AG08395 (cell line): ENCODE data around the gene PDCD4.
"Not testable (repeated sequence)": the region's sequence is repeated elsewhere in the genome, so short reads cannot be mapped to it uniquely, and the experiment has no call there.

Source experiments
- DNase-seq: peaks from one replicate; pipeline ENCODE4 v3.0.0; 2012; ENCODE audit warnings: mixed read lengths, low spot score

PDCD4 gene

GRCh38 chr10:110881905-110882304 is 10.2 kb downstream of the PDCD4 start:
- DNase-seq: no peak

GRCh38 chr10:110883924-110884323 is 12.2 kb downstream of the PDCD4 start:
- DNase-seq: no peak

DNA sequence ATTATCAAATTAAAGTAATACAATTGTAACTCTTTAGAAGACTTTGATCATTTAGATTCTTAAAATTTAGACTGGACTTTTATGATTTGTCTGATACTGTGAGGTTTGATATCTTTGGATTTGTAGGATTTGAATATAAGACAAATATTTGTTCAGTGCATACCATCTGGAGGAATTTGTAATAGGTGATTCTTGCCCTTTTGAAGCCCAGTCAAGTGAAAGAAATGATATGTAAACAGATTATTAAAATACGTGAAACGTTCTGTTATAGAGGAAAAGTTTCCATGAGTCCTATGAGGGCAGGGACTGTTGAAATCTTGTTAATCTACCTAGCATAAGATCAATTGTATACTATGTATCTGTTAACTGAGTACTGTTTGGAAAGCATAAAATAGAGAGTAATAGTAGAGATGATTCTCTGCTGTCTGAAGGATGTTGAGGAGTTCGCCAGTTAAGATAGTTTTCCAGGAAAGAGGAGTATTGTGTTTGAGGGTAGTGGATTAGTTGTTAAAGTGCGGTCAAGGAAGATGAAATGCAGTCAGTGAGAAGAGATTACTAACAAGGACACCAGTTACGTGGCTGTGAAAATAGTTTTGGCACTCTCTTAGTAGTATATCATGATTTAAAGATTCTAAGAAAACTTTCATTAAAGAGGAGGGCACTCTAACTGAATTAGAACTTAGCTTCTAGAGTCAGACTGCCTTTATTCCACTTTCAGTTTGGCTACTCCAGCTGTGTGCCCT is 14.4 kb downstream of the PDCD4 start:
- DNase-seq: no peak

GRCh38 chr10:110887560-110887959 is 15.8 kb downstream of the PDCD4 start:
- no peak for DNase-seq

DNA sequence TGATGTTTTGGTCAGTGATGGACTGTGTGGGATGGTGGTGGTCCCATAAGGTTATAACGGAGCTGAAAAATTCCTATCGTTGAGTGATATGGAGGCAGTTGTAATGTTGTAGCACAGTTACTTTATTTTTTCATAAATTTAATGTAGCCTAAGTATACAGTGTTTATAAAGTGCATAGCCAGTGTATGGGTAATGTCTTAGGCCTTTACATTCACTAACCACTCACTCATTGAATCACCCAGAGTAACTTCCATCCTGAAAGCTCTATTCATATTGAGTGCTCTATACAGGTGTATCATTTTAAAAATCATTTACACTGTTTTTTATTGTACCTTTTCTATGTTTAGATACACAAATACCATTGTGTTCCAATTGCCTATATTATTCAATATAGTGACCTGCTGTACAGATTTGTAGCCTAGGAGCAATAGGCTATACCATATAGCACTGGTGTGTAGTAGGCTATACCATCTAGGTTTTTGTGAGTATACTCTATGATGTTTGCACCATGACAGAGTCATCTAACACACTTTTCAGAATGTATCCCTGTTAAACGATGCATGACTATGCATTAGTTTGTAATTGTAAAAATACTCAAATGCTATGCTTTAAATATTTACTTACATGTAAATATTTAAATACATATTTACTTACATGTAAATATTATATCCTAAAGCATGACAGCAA is 21.0 kb downstream of the PDCD4 start:
- DNase-seq: no peak

GRCh38 chr10:110893559-110894179 is 21.9 kb downstream of the PDCD4 start:
- peak; percentile 57 for DNase-seq

- no peak for DNase-seq
Observed at GRCh38 chr10:110897184-110897583, 25.5 kb downstream of the PDCD4 start.

- DNase-seq: no peak
Observed at GRCh38 chr10:110898391-110898790, 26.7 kb downstream of the PDCD4 start.

- DNase-seq: no peak
Observed at GRCh38 chr10:110900983-110901382, 29.3 kb downstream of the PDCD4 start.

DNA sequence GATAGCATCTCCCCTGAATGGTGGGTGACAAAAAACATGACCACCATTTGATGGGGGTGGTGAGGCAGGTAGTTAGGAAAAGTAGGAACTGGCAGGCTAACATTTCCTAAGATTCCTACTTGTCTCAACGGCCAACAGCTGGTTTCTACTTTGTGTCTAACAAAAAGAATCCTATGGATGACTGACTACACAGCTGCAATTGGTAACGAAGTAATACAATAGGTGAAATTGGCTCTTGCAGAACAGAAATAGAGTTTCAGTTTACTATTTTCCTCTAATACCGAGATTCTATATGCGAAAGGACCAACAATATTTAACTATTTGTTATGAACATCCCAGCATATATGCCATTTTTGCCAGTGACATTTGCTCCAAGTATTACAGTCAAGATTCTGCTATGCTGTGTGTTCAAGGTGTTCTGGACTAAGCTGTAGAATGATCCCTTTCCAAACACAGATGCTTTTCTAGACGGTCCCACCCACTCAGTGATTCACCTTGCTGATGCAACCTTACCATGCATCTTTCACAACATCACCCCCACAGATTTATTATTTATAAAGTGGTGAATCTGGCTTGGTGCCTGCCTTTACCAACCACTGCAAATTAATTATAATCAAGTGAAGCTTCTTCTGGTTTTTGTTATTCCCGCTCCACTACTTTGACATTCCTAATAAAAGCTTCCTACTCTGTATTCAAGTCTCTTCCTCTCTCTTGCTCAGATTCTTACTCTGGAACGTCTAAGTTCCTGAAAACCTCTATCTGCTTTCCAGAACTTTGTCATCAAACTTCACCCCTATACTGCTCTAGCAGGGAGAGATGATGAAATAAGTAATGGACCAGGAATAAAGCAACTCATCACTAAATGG is 30.5 kb downstream of the PDCD4 start:
- DNase-seq: peak; percentile 47

- no peak for DNase-seq
Observed at GRCh38 chr10:110903280-110904278, 31.9 kb downstream of the PDCD4 start.

DNA sequence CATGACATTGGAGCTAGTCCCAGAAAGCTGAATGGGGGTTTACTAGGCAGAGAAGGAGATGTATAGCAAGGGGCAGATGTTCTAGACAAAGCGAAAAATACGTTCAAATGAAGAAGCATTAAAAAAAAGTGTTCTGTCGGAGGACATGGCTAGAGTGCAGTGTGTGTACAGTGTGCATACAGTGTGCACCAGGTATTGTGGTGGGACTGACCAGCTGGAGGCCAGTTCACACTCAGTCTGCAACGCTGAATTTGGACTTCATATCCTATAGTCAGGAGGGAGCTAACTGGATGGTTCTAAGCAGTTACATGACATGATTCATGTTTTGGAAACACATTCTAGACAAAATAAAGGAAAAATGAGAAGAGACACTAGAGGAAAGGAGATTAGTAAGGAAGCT is 38.4 kb downstream of the PDCD4 start:
- DNase-seq: no peak

DNA sequence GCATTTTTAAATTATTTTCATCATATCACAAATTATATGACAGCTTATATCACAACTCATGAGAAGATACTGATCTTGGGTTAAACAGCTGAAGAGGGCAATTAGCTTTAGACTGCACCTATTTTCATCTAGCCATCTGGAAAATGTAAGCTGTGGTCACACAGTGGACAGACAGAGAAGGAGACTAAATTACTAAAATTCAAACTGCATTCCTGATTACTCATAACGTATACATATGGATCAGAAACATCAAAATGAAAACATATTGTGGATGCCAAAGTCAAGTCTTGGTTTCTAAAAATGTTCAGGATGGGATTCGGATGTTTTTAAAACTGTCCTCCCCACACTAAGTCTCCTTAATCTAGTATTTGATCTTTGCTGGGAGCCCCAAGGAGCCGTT is 40.6 kb downstream of the PDCD4 start:
- DNase-seq: peak; percentile 52

GRCh38 chr10:110914431-110914830 is 42.7 kb downstream of the PDCD4 start:
- no peak for DNase-seq

GRCh38 chr10:110915035-110915434 is 43.3 kb downstream of the PDCD4 start:
- no peak for DNase-seq

DNA sequence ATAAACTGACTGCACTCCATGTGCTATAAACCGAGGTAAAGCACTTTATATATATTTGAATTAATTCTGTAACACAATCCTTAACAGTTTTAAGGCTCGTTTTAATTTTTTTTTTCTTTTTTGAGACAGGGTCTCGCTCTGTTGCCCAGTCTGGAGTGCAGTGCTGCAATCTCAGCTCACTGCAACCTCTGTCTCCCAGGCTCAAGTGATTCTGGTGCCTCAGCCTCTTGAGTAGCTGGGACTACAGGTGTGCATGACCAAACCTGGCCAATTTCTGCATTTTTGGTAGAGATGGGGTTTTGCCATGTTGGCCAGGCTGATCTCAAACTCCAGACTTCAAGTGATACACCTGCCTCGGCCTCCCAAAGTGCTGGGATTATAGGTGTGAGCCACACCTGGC is 43.9 kb downstream of the PDCD4 start:
- DNase-seq: not testable (repeated sequence)

DNA sequence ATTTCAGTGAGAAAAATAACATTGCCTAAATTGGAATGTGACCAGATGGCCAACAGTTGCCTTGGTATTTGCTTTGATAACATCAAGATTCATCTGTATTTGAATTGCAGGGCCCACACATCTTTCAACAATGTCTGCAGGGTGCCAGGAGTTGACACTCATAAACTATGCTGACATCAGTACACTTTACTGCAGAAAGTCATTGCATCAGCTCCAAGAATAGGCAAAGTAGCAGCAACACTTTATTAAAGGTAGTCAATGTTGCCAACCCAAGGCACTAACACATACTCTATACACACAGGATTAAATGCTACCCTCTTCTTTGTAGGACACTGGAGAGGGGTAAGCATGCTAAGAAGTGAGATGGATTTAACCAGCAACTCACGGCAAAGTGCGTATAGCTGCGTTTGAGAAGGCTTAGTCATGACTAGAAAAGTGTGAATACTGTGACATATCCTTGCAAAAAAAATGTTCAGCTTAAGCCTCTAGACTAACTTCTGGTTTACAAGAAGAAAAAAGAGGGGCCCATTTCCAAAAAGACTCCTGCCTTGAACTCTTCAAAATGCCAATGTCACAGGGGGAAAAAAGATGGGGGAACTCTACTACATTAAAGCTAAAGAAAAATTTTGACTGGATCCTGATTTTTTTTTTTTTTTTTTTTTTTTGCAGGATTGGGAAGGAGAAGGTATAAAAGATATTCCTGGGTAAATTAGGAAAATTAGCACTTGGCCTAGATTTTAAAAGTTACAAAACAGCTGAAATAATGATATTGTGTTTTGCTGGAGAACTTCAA is 45.0 kb downstream of the PDCD4 start:
- peak; percentile 62 for DNase-seq

- peak; percentile 95 for DNase-seq
Observed at GRCh38 chr10:110918269-110918642, 46.5 kb downstream of the PDCD4 start.

GRCh38 chr10:110918643-110919348 is 47.1 kb downstream of the PDCD4 start, which contains the start of gene BBIP1:
BBIP1 (minus strand) TSS chr10:110919180; CDS start chr10:110918157, 1,023 bp downstream.
- DNase-seq: peak; percentile 95
